WTC11 (cell line): ENCODE measurements around the gene HYAL1. TPM values are rescaled to one million over a fixed set of nuclear protein-coding genes. Genes with fewer than 3 reads are reported as not detected.

Experiments used
- ATAC-seq: fragments of 200-7000 bp; cut with Tn5 transposase; 2 replicates; pipeline ENCODE4 v1.10.0; 2021; ENCODE audit warnings: mild to moderate bottlenecking, moderate library complexity
- CTCF ChIA-PET: fragments of 300-600 bp; sonication (Branson Sonifier 250); formaldehyde crosslinking; loops from one replicate; lab custom pipeline; 2021; ENCODE audit warnings: antibody characterized with exemption; lab: Charles Lee
- POLR2A ChIA-PET: fragments of 350-600 bp; sonication (Branson Sonifier 250); formaldehyde crosslinking; loops from one replicate; lab custom pipeline; 2021; ENCODE audit warnings: antibody characterized with exemption; lab: Charles Lee
- DNase-seq: peaks from one replicate; pipeline ENCODE4 v3.0.0; 2021; ENCODE audit warnings: low spot score
- H3K27ac Mint-ChIP-seq: 2 replicates; pipeline ENCODE4 v1.8.0; 2021; ENCODE audit warnings: mixed read lengths
- H3K27me3 Mint-ChIP-seq: 2 replicates; pipeline ENCODE4 v1.8.0; 2021; ENCODE audit warnings: low read depth, mild to moderate bottlenecking, moderate library complexity, mixed read lengths
- H3K36me3 Mint-ChIP-seq: 2 replicates; pipeline ENCODE4 v1.8.0; 2021; ENCODE audit warnings: mixed read lengths
- H3K4me1 Mint-ChIP-seq: 2 replicates; pipeline ENCODE4 v1.8.0; 2022; ENCODE audit warnings: mixed read lengths
- H3K4me3 Mint-ChIP-seq: 2 replicates; pipeline ENCODE4 v1.8.0; 2021; ENCODE audit warnings: mild to moderate bottlenecking, moderate library complexity, mixed read lengths
- H3K9me3 Mint-ChIP-seq: 2 replicates; pipeline ENCODE4 v1.8.0; 2021; ENCODE audit warnings: mixed read lengths
- CREM ChIP-seq: sonication (generic); formaldehyde crosslinking; IDR thresholded peaks from 2 replicates; pipeline ENCODE4 v1.8.1; 2022; ENCODE audit warnings: mild to moderate bottlenecking, missing genetic modification reagents, moderate library complexity
- EMX1 ChIP-seq: fragments of 250-450 bp; sonication (Bioruptor Pico); IDR thresholded peaks from 2 replicates; pipeline ENCODE4 v1.8.0; 2021; ENCODE audit warnings: mild to moderate bottlenecking
- ESRRA ChIP-seq: sonication (generic); formaldehyde crosslinking; IDR thresholded peaks from 2 replicates; pipeline ENCODE4 v1.8.1; 2022; ENCODE audit warnings: mild to moderate bottlenecking, missing genetic modification reagents, borderline replicate concordance
- ETV6 ChIP-seq: sonication (generic); formaldehyde crosslinking; IDR thresholded peaks from 2 replicates; pipeline ENCODE4 v1.8.1; 2022; ENCODE audit warnings: mild to moderate bottlenecking, missing genetic modification reagents
- MYBL2 ChIP-seq: sonication (generic); formaldehyde crosslinking; IDR thresholded peaks from 2 replicates; pipeline ENCODE4 v1.8.1; 2023; ENCODE audit warnings: mild to moderate bottlenecking, moderate library complexity, missing genetic modification reagents
- OVOL2 ChIP-seq: fragments of 250-450 bp; sonication (Bioruptor Pico); IDR thresholded peaks from 2 replicates; pipeline ENCODE4 v1.9.0; 2021; ENCODE audit warnings: mild to moderate bottlenecking, borderline replicate concordance
- TCF7 ChIP-seq: sonication (generic); formaldehyde crosslinking; IDR thresholded peaks from 2 replicates; pipeline ENCODE4 v1.8.0; 2022; ENCODE audit warnings: mild to moderate bottlenecking, low read depth, missing genetic modification reagents, moderate library complexity
- ZBTB21 ChIP-seq: sonication (generic); formaldehyde crosslinking; IDR thresholded peaks from 2 replicates; pipeline ENCODE4 v1.8.1; 2023; ENCODE audit warnings: mild to moderate bottlenecking, missing genetic modification reagents, borderline replicate concordance
- total RNA-seq: library from RNA; stranded (reverse); gene quantifications from 3 replicates; pipeline ENCODE4 v1.2.3, GENCODE V29; 2021
- TF ChIP-seq, protein P1 (sequence below): sonication (generic); formaldehyde crosslinking; IDR thresholded peaks from 2 replicates; pipeline ENCODE4 v1.8.1; 2022; ENCODE audit warnings: low read depth, mild to moderate bottlenecking, moderate library complexity, missing genetic modification reagents, borderline replicate concordance
- TF ChIP-seq, protein P2 (sequence below): sonication (generic); formaldehyde crosslinking; IDR thresholded peaks from 2 replicates; pipeline ENCODE4 v1.8.1; 2022; ENCODE audit warnings: low read depth, missing genetic modification reagents, borderline replicate concordance
- TF ChIP-seq, protein P3 (sequence below): sonication (generic); formaldehyde crosslinking; IDR thresholded peaks from 2 replicates; pipeline ENCODE4 v1.8.1; 2023; ENCODE audit warnings: mild to moderate bottlenecking, missing genetic modification reagents, borderline replicate concordance
- TF ChIP-seq, protein P4 (sequence below): sonication (generic); formaldehyde crosslinking; IDR thresholded peaks from 2 replicates; pipeline ENCODE4 v1.8.1; 2023; ENCODE audit warnings: mild to moderate bottlenecking, missing genetic modification reagents
- TF ChIP-seq, protein P5 (sequence below): sonication (generic); formaldehyde crosslinking; IDR thresholded peaks from 2 replicates; pipeline ENCODE4 v1.8.0; 2023; ENCODE audit warnings: missing genetic modification reagents
- TF ChIP-seq, protein P6 (sequence below): fragments of 250-450 bp; sonication (Bioruptor Pico); IDR thresholded peaks from 2 replicates; pipeline ENCODE4 v1.8.0; 2021; ENCODE audit warnings: mild to moderate bottlenecking
- TF ChIP-seq, protein P7 (sequence below): sonication (generic); formaldehyde crosslinking; conservative IDR thresholded peaks from 2 replicates; pipeline ENCODE4 v1.8.1; 2023; ENCODE audit warnings: mild to moderate bottlenecking, low read depth, missing genetic modification reagents, moderate library complexity

HYAL1 gene
- total RNA-seq, 1 experiment from 2014 or later = 3.4 TPM

DNA sequence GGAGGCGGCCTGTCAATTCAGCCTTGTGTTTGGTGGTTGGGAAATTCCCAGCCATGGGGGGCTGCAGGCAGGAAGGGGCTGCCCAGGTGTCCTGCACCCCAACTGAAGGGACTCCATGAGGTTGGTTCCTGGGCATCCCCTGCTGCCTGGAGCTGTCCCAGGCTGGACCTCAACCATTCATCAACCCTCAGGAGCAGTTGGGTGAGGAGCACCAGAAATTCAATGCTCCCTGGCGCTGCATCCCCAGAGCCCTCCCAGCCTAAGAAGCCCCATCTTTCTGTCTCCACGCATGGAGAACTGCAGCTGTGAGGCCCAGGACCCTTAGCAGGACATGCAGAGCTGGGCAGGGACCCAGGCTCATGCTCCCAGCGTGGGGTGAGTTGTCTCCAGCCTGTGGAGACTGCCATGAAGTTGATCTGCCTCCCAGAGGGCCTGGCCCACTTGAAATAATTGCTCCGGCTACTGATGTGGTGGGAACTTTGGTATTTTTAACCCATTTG is 42.4 kb downstream of the HYAL1 start (continued):
- TF ChIP-seq, protein P1, sequence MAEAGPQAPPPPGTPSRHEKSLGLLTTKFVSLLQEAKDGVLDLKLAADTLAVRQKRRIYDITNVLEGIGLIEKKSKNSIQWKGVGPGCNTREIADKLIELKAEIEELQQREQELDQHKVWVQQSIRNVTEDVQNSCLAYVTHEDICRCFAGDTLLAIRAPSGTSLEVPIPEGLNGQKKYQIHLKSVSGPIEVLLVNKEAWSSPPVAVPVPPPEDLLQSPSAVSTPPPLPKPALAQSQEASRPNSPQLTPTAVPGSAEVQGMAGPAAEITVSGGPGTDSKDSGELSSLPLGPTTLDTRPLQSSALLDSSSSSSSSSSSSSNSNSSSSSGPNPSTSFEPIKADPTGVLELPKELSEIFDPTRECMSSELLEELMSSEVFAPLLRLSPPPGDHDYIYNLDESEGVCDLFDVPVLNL (CRISPR knock-in tag) = no peak
- TF ChIP-seq, protein P2, sequence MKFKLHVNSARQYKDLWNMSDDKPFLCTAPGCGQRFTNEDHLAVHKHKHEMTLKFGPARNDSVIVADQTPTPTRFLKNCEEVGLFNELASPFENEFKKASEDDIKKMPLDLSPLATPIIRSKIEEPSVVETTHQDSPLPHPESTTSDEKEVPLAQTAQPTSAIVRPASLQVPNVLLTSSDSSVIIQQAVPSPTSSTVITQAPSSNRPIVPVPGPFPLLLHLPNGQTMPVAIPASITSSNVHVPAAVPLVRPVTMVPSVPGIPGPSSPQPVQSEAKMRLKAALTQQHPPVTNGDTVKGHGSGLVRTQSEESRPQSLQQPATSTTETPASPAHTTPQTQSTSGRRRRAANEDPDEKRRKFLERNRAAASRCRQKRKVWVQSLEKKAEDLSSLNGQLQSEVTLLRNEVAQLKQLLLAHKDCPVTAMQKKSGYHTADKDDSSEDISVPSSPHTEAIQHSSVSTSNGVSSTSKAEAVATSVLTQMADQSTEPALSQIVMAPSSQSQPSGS (CRISPR knock-in tag) = no peak
- TF ChIP-seq, protein P3, sequence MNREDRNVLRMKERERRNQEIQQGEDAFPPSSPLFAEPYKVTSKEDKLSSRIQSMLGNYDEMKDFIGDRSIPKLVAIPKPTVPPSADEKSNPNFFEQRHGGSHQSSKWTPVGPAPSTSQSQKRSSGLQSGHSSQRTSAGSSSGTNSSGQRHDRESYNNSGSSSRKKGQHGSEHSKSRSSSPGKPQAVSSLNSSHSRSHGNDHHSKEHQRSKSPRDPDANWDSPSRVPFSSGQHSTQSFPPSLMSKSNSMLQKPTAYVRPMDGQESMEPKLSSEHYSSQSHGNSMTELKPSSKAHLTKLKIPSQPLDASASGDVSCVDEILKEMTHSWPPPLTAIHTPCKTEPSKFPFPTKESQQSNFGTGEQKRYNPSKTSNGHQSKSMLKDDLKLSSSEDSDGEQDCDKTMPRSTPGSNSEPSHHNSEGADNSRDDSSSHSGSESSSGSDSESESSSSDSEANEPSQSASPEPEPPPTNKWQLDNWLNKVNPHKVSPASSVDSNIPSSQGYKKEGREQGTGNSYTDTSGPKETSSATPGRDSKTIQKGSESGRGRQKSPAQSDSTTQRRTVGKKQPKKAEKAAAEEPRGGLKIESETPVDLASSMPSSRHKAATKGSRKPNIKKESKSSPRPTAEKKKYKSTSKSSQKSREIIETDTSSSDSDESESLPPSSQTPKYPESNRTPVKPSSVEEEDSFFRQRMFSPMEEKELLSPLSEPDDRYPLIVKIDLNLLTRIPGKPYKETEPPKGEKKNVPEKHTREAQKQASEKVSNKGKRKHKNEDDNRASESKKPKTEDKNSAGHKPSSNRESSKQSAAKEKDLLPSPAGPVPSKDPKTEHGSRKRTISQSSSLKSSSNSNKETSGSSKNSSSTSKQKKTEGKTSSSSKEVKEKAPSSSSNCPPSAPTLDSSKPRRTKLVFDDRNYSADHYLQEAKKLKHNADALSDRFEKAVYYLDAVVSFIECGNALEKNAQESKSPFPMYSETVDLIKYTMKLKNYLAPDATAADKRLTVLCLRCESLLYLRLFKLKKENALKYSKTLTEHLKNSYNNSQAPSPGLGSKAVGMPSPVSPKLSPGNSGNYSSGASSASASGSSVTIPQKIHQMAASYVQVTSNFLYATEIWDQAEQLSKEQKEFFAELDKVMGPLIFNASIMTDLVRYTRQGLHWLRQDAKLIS (CRISPR knock-in tag) = no peak
- TF ChIP-seq, all 79 proteins: peak for 0

DNA sequence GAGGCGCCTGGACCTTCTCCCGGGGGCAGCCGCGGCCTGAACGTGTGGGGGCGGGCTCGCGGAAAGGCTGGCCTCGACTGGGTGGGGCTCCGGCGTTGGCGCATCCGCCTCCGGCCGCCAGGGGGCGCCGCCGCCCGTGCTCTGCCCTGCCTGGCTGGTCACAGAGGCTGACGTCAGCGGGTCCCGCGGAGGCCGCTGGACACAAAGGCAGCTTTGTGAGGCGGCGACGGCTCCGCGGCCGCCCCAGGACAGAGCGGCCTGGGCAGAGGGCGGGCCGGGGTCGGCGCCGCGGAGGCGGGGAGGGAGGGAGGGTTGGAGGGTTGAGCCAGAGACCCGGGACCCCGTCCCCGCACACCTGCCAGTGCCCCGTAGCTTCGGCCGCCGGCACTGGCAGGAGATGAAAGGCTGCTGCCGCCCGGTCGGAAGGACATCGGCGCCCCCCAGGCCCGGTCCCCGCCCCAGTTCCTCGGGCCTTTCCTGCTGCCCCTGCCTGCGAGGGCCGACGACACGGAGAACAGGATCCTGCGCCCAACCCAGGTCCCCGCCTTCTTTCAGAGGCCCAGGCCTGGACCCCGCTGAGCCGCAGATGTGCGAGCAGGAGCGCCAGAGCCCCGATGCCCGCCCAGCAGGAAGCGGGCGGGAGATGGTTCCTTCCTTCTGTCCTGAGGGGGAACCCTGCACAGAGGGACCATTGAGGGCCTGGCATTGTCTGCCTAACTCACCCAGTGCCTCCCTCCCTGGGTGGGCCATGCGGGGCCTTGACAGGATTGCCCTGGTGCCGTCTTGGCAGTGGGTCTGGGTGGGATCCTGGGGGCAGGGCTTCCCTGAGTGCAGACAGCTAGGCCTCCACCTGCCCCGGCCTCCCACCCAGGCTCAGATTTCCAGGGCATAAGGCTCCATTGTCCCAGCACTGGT is 43.1 kb downstream of the HYAL1 start:
- ATAC-seq = peak; percentile 42
- H3K36me3 Mint-ChIP-seq = peaks cover 16% of the 10 kb centered on the region
- peak overlapping the region; percentile 64 for H3K4me3 Mint-ChIP-seq
- POLR2A ChIA-PET = interaction anchor here (0.6 to 1.6 kb wide), 8 partner anchors 9 to 66 kb away, joined by 3 to 6 read pairs (median 4); partner anchors contain the start of genes GNAI2, HYAL3, NAA80 and SEMA3B
- no peaks in the 10 kb centered on the region for H3K27me3 Mint-ChIP-seq
- peaks cover 31% of the 10 kb centered on the region for H3K4me1 Mint-ChIP-seq
- DNase-seq = peak; percentile 94
- CTCF ChIA-PET = interaction anchor here (0.6 to 7.6 kb wide), 35 partner anchors 7 to 349 kb away, joined by 3 to 151 read pairs (median 5); partner anchors contain the start of genes GNAI2, HYAL1, HYAL2 and HYAL3
- H3K27ac Mint-ChIP-seq = no peak overlapping the region
- H3K9me3 Mint-ChIP-seq = no peaks in the 10 kb centered on the region
- TF ChIP-seq, protein P4, sequence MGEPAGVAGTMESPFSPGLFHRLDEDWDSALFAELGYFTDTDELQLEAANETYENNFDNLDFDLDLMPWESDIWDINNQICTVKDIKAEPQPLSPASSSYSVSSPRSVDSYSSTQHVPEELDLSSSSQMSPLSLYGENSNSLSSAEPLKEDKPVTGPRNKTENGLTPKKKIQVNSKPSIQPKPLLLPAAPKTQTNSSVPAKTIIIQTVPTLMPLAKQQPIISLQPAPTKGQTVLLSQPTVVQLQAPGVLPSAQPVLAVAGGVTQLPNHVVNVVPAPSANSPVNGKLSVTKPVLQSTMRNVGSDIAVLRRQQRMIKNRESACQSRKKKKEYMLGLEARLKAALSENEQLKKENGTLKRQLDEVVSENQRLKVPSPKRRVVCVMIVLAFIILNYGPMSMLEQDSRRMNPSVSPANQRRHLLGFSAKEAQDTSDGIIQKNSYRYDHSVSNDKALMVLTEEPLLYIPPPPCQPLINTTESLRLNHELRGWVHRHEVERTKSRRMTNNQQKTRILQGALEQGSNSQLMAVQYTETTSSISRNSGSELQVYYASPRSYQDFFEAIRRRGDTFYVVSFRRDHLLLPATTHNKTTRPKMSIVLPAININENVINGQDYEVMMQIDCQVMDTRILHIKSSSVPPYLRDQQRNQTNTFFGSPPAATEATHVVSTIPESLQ (CRISPR knock-in tag) = no peak
- TF ChIP-seq TCF7 (CRISPR knock-in tag) (no peak), OVOL2 (CRISPR knock-in tag) (peak; percentile 28; the same call in 1 of the 2 replicates), MYBL2 (0 out of 2 replicates have a peak, but pooled peaks have one; percentile 55), ESRRA (CRISPR knock-in tag) (no peak), ZBTB21 (CRISPR knock-in tag) (peak; percentile 41; the same call in 1 of the 2 replicates), CREM (CRISPR knock-in tag) (peak; percentile 82; the same call in 1 of the 2 replicates), EMX1 (CRISPR knock-in tag) (peak; percentile 50; the same call in 1 of the 2 replicates), ETV6 (CRISPR knock-in tag) (peak; percentile 60; the same call in 1 of the 2 replicates)
- TF ChIP-seq, protein P5, sequence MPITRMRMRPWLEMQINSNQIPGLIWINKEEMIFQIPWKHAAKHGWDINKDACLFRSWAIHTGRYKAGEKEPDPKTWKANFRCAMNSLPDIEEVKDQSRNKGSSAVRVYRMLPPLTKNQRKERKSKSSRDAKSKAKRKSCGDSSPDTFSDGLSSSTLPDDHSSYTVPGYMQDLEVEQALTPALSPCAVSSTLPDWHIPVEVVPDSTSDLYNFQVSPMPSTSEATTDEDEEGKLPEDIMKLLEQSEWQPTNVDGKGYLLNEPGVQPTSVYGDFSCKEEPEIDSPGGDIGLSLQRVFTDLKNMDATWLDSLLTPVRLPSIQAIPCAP = no peak
- TF ChIP-seq, protein P2 (CRISPR knock-in tag) = 0 out of 2 replicates have a peak, but pooled peaks have one; percentile 23
- TF ChIP-seq, protein P6, sequence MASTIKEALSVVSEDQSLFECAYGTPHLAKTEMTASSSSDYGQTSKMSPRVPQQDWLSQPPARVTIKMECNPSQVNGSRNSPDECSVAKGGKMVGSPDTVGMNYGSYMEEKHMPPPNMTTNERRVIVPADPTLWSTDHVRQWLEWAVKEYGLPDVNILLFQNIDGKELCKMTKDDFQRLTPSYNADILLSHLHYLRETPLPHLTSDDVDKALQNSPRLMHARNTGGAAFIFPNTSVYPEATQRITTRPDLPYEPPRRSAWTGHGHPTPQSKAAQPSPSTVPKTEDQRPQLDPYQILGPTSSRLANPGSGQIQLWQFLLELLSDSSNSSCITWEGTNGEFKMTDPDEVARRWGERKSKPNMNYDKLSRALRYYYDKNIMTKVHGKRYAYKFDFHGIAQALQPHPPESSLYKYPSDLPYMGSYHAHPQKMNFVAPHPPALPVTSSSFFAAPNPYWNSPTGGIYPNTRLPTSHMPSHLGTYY = peak; percentile 52; the same call in 1 of the 2 replicates
- TF ChIP-seq, protein P7, sequence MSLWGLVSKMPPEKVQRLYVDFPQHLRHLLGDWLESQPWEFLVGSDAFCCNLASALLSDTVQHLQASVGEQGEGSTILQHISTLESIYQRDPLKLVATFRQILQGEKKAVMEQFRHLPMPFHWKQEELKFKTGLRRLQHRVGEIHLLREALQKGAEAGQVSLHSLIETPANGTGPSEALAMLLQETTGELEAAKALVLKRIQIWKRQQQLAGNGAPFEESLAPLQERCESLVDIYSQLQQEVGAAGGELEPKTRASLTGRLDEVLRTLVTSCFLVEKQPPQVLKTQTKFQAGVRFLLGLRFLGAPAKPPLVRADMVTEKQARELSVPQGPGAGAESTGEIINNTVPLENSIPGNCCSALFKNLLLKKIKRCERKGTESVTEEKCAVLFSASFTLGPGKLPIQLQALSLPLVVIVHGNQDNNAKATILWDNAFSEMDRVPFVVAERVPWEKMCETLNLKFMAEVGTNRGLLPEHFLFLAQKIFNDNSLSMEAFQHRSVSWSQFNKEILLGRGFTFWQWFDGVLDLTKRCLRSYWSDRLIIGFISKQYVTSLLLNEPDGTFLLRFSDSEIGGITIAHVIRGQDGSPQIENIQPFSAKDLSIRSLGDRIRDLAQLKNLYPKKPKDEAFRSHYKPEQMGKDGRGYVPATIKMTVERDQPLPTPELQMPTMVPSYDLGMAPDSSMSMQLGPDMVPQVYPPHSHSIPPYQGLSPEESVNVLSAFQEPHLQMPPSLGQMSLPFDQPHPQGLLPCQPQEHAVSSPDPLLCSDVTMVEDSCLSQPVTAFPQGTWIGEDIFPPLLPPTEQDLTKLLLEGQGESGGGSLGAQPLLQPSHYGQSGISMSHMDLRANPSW (CRISPR knock-in tag) = 0 out of 2 replicates have a peak, but pooled peaks have one; percentile 58
